Activated CD8-positive, alpha-beta memory T cell treated with anti-CD3 and anti-CD28 coated beads, Interleukin-2, amount 50 U/mL, for 1 hour (primary cell): ENCODE measurements around the gene ANKRD30A.
"Not testable (repeated sequence)": the region's sequence is repeated elsewhere in the genome, so short reads cannot be mapped to it uniquely, and the experiment has no call there.

Experiments
- DNase-seq: peaks from one replicate; pipeline ENCODE4 v3.0.0-alpha.2; 2020; ENCODE audit errors: extremely low read depth

The ANKRD30A gene

GRCh38 chr10:37125191-37125732 lies at the start of gene ANKRD30A:
TSS of gene ANKRD30A (plus strand) at chr10:37125598. CDS start at chr10:37125788, 190 bp downstream.
- no peak for DNase-seq

GRCh38 chr10:37076083-37076482 lies 49.3 kb upstream of the ANKRD30A start:
- not testable (repeated sequence) for DNase-seq

DNA sequence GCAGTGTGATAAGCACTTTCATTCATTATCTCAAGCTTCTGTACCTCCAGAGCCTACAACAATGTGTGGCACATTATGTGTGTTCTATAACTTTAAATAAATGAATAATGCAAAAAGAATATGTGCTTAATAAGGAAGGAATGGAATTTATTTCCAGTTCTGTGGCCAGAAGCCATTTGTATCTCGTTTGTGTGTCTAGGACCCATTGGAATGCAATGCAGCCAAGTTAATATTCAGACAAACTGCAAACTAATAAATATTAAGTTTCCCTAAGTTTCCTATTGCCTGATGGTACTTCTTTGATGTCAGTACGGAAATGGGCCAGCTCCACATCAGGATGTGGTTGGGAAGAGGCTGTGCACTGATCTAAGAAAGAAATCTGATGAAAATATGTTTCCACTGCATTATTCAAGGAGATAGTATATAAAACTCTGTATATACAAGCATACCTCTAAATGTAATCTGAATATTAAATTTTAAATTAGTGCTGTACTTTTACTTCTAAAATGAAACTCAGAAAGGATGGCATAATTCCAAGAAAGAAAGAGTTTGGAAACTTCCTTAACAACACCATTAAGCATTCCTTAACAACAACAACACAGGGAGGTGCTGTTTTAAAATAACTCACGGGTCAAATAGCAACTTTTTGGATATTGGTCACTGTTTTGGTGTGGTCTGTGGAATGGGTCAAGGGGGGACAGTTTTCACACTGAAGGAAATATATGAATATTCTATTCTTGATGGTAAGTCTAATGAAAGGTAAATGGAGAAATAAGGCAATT lies 29.4 kb upstream of the ANKRD30A start:
- DNase-seq, result no peak

GRCh38 chr10:37101261-37101660 lies 24.1 kb upstream of the ANKRD30A start:
- no peak for DNase-seq

GRCh38 chr10:37109000-37109399 lies 16.4 kb upstream of the ANKRD30A start:
- no peak for DNase-seq

GRCh38 chr10:37124532-37124931 lies 866 bp upstream of the ANKRD30A start:
- DNase-seq, result no peak

- DNase-seq, result no peak
Observed at GRCh38 chr10:37125921-37126320, 523 bp downstream of the ANKRD30A start.

- DNase-seq, result no peak
Observed at GRCh38 chr10:37146443-37146842, 21.0 kb downstream of the ANKRD30A start.

- not testable (repeated sequence) for DNase-seq
Observed at GRCh38 chr10:37162430-37162829, 37.0 kb downstream of the ANKRD30A start.

- DNase-seq, result not testable (repeated sequence)
Observed at GRCh38 chr10:37171945-37172344, 46.5 kb downstream of the ANKRD30A start.

GRCh38 chr10:37178296-37178695 lies 52.9 kb downstream of the ANKRD30A start:
- not testable (repeated sequence) for DNase-seq

- not testable (repeated sequence) for DNase-seq
Observed at GRCh38 chr10:37182719-37183118, 57.3 kb downstream of the ANKRD30A start.

DNA sequence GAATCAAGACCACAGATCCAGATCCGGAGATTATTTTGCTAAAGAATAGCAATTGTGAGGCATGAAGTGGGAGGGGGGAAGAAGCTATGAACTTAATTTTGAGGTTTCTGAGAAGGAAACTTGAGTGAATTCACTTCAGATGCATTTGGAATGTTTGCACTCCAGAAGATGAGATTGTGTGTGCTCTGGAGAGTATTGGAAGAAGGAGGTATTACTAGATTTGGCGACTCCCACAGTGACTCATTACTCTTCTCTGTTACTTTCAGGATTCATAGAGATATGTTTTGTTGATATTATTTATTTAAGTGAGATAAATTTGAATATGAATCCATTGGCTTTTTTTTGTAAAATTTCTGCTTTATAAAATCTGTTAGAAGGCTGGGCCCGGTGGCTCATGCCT lies 80.7 kb downstream of the ANKRD30A start:
- DNase-seq, result no peak

- DNase-seq, result no peak
Observed at GRCh38 chr10:37220866-37221265, 95.5 kb downstream of the ANKRD30A start.

- no peak for DNase-seq
Observed at GRCh38 chr10:37222046-37222445, 96.6 kb downstream of the ANKRD30A start.

DNA sequence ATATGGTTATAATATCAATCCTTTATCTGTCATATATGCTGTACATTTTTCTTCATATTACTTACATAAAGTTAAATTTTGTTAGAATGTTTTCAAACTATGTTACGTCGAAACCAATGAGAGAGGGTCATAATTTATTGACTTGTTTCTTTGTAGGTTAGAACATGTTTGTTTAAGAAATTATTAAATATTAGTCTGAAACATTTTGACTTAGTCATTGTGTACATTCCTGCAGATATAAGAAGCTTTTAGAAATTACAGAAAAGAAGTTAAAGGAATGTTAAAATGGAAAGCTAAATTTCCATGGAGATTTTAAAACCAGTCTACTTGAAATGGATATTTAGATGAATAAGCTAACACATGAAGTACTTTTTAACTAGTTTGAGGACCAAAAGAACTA lies 99.8 kb downstream of the ANKRD30A start:
- DNase-seq, result no peak

DNA sequence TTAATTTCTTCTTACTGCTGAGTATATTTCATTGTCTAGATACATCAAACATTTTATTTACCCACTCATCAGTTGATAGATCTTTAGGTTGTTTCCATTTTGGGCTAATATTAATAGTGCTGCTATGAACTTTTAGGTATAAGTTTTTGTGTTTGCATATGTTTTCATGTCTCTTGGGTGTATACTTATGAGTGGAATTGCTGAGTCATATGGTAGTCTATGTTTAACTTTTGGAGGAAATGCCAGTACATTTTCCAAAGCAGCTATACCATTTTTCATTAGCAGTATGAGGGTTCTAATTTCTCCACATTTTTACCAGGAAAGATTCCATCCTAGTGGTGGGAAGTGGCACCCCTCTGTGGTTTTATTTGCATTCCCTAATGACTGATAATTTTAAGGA lies 101.1 kb downstream of the ANKRD30A start:
- no peak for DNase-seq

DNA sequence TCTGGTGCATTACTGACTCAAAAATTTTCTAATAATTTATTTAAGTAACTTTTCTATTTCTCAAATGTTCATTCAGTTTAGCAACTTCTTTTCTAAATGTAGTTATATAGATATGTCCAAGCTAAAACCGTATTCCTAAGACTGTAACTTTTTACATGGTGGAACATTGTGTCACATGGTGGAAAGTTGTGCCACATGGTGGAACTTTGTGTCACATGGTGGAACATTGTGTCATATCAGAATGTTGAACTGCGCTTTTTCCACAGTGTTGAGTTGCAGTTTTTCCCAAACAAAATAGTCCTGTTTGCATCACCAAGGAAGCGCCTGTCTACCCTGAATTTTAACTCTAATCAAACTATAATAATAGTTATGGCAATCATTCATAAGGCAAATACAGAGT lies 109.3 kb downstream of the ANKRD30A start:
- DNase-seq, result no peak

GRCh38 chr10:37236093-37236492 lies 110.7 kb downstream of the ANKRD30A start:
- no peak for DNase-seq

GRCh38 chr10:37240223-37240622 lies 114.8 kb downstream of the ANKRD30A start:
- no peak for DNase-seq

- DNase-seq, result no peak
Observed at GRCh38 chr10:37246637-37247036, 121.2 kb downstream of the ANKRD30A start.

DNA sequence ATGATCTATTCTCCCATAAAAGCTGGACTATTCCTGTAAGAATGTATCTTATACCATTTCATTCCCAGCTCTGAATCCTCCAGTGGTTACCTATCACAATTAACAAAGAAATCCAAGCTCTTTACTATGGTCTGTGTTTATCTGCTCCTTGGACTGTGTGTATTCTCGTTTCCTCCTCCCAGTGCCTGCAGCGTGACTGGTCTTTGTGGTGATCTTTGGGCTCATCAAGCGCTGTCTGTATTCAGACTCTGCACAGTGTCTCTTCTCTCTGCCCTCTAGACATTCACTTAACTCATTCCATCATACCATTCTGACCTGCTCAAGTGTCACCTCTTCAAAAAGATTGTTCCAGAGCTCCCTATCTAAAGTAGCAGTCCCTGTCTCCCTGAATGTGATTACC lies 130.4 kb downstream of the ANKRD30A start:
- DNase-seq, result not testable (repeated sequence)

GRCh38 chr10:37263304-37263703 lies 137.9 kb downstream of the ANKRD30A start:
- no peak for DNase-seq
